Dermis blood vessel endothelial cell (primary cell): ENCODE data around the gene ZNF552. TPM values are rescaled to one million over a fixed set of nuclear protein-coding genes. Genes with fewer than 3 reads are reported as not detected.

Experiments used
- DNase-seq: peaks from one replicate; pipeline ENCODE4 v3.0.0; 2010
- total RNA-seq: library from RNA; depleted of rRNA; stranded (reverse); fragments of >200 nt; gene quantifications from 2 replicates; pipeline ENCODE4 v1.2.3, GENCODE V29; 2014

Gene ZNF552
- total RNA-seq, 1 donor from 2014 or later: 9.9 TPM

DNA sequence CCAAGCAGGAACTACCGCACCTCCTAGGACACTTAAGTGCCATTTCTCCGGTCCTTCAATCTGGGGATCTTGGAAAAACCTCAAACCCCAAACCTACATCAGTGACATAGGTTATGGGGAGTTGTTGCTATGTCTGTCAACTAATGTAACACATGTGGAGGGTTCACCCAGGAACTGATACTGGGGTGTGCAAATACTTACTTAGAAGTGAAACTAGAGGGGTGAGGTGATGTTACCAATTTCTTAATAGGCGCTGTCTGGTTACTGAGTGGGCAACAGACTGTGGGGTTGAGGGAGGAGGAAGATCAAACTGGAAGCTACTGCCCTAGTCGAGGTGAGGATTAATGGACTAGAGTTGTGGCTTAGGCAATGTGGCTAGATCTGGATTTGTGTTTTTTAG is 43.3 kb downstream of the ZNF552 start:
- DNase-seq: no peak

DNA sequence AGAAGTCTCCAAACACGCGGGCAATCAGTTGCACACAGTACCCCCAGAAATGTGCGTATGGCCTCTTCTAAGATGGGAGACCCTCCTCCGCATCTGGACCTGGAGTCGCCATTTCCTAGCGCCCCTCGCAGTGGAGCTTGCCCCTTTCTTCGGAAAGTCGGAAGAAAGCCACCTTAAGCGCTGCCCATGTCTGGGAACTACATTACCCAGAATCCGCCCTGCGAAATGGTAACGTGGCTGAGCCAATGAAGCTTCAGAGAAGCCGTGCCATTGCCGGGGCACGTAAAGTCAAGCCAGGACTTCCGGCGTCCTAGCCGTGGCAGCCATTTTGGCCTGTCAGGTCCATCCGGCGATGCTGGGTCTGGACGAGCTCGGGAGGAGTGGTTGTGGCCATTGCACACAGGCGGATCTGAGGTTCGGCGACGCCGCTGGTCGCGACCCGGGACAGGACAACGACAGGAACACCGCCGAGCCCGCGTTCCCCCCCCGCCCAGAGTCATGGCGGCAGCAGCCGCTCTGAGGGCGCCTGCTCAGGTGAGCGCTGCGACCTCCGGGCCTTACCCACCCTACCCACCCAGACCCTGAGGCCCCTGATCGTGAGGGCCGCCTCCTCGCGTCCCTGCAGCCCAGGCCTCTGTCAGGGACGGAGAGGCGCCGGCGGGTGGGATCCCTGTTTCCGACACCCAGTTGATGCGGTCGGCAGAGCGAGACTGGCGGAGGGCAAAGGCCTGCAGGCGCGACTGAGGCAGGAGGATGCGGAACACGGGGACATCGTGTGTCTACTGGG is 45.2 kb downstream of the ZNF552 start, which contains the start of gene ZNF586:
Gene ZNF586, plus strand, starts transcription at position 332 of the 787 bp plus-strand sequence. Its CDS starts 167 bp downstream, at position 499.
- DNase-seq: peak; percentile 96

DNA sequence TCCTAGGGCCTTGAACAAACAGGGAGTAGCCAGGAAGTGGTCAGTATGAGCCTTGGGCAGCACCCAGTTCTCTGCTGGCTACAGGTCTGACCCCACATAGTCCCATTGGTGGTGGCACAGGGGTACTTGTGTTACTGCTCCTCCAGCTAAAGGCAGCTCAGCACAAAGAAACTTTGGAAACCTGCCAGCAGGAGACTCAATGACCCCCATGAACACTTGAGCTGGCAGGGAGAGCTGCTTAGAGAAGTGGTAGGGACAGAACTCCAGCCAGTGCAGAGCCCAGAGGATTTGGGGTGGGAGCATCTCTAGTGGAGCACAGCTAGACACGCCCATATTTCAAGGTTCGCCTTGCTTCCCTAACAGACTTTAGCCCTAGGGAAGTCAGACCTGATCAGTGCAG is 55.6 kb downstream of the ZNF552 start:
- DNase-seq: no peak

DNA sequence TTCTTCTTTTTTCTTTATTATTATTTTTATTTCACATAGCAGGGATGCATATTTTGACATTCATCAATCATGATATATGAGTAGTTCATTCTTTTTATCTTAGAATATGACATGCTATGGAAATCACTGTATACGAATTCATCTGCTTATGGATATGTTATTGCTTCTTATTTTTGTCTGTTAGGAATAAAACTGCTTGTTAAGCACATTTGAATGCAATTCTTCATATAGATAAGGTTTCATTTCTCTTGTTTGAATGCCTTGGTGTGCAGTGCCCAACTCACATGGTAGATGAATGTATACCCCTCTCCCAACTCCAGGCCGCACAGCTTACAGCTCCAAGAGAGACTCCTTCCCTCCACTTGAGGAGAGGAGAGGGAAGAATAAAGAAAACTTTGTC is 56.8 kb downstream of the ZNF552 start:
- no peak for DNase-seq

Other genes starting within 250 kb of the ZNF552 start
- 4.1 and 4.4 TPM in 2 replicates for gene ZNF416, start 236.0 kb downstream of the ZNF552 start, total RNA-seq
- 5.3 and 6.1 TPM in 2 replicates for gene ZIK1, start 230.8 kb downstream of the ZNF552 start, total RNA-seq
- gene ZNF530, start 215.0 kb downstream of the ZNF552 start, total RNA-seq: 2.7 and 4.5 TPM in 2 replicates
- gene ZNF134, start 200.7 kb downstream of the ZNF552 start, total RNA-seq: 17.6 and 24.0 TPM in 2 replicates
- gene ZNF211, start 181.7 kb downstream of the ZNF552 start, total RNA-seq: 9.9 and 11.2 TPM in 2 replicates
- not detected in 2 replicates for gene ZSCAN4, start 146.0 kb downstream of the ZNF552 start, total RNA-seq
- gene ZNF551, start 132.9 kb downstream of the ZNF552 start, total RNA-seq: 8.9 and 9.5 TPM in 2 replicates
- 1.3 and 2.4 TPM in 2 replicates for gene ZNF154, start 105.7 kb downstream of the ZNF552 start, total RNA-seq
- gene ZNF671, start 87.3 kb downstream of the ZNF552 start, total RNA-seq: 9.8 and 10.0 TPM in 2 replicates
- 14.6 and 18.1 TPM in 2 replicates for gene ZNF776, start 68.1 kb downstream of the ZNF552 start, total RNA-seq
- 13.1 and 31.0 TPM in 2 replicates for gene ZNF586, start 45.2 kb downstream of the ZNF552 start, total RNA-seq
- gene ZNF587B, start 15.4 kb upstream of the ZNF552 start, total RNA-seq: 24.2 and 27.2 TPM in 2 replicates
- gene ZNF587, start 34.9 kb upstream of the ZNF552 start, total RNA-seq: 29.4 and 36.3 TPM in 2 replicates
- 4.1 and 4.6 TPM in 2 replicates for gene ZNF814, start 74.1 kb upstream of the ZNF552 start, total RNA-seq
- 15.2 and 18.9 TPM in 2 replicates for gene ZNF417, start 101.7 kb upstream of the ZNF552 start, total RNA-seq
- gene ZNF418, start 120.5 kb upstream of the ZNF552 start, total RNA-seq: 4.3 and 4.9 TPM in 2 replicates
- 4.1 and 4.5 TPM in 2 replicates for gene ZNF256, start 132.8 kb upstream of the ZNF552 start, total RNA-seq
- gene C19orf18, start 159.6 kb upstream of the ZNF552 start, total RNA-seq: 0.34 TPM in 1 of 2 replicates, not detected in the other
- gene ZNF606, start 187.9 kb upstream of the ZNF552 start, total RNA-seq: 13.3 and 16.7 TPM in 2 replicates
- not detected in 2 replicates for gene ZSCAN1, start 219.1 kb upstream of the ZNF552 start, total RNA-seq
- 1.7 and 2.4 TPM in 2 replicates for gene ZNF135, start 244.4 kb upstream of the ZNF552 start, total RNA-seq